Measurements from ENCODE around the gene VPS29.

Gene VPS29

GRCh38 chr12:110536834-110537604, 35.1 kb upstream of the VPS29 start:
- H3K79me2 ChIP-seq (ENCODE audit: insufficient read depth, low read depth) = no peaks in the 10 kb centered on the region
- H3K36me3 ChIP-seq (ENCODE audit: insufficient read depth) = no peaks in the 10 kb centered on the region

DNA sequence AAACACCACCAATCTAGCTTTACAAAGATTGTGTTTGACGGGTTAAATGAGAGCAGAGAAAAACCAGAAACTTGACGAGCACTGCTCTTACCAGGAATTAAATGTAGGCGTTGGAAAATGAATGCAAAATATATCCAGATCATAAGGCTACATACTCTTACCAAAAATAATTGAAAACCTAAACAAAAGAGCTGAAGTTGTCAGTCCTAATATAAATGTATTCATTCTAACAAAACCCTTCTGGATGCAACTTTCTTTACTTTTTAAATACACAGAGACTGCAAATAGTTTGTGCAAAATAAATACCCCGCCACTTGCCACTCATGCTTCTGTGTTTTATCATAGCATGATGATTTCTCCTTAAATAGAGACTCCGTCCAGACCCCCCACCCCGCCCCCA, 32.9 kb upstream of the VPS29 start:
- no peaks in the 10 kb centered on the region for H3K79me2 ChIP-seq (ENCODE audit: insufficient read depth, low read depth)
- H3K4me1 ChIP-seq (ENCODE audit: low read depth, poor library complexity, severe bottlenecking) = peaks cover 41% of the 10 kb centered on the region
- no peaks in the 10 kb centered on the region for H3K36me3 ChIP-seq (ENCODE audit: insufficient read depth)
- H4K20me1 ChIP-seq (ENCODE audit: insufficient read depth) = no peaks in the 10 kb centered on the region
- no peak overlapping the region for H3K4me2 ChIP-seq
- no peaks in the 10 kb centered on the region for H3K27me3 ChIP-seq (ENCODE audit: insufficient read depth, low read depth)
- no peak overlapping the region for H3K4me3 ChIP-seq (IDR thresholded peaks at IDR 0.05; ENCODE audit: insufficient read depth, low read depth, low read length)
- no peak overlapping the region for H2AFZ ChIP-seq (ENCODE audit: low read depth)
- no peak for TF ChIP-seq CTCF (conservative IDR thresholded peaks at IDR 0.05; ENCODE audit: low read depth, low read length)
- no peak overlapping the region for H3K27ac ChIP-seq
- H3K9ac ChIP-seq = no peak overlapping the region

More at GRCh38 chr12:110536834-110537604, 35.1 kb upstream of the VPS29 start:
- H2AFZ ChIP-seq (ENCODE audit: low read depth) = no peak overlapping the region
- H4K20me1 ChIP-seq (ENCODE audit: insufficient read depth) = no peaks in the 10 kb centered on the region
- H3K4me2 ChIP-seq = no peak overlapping the region
- peaks cover 28% of the 10 kb centered on the region for H3K4me1 ChIP-seq (ENCODE audit: low read depth, poor library complexity, severe bottlenecking)
- H3K9ac ChIP-seq = no peak overlapping the region
- no peak overlapping the region for H3K4me3 ChIP-seq (IDR thresholded peaks at IDR 0.05; ENCODE audit: insufficient read depth, low read depth, low read length)
- TF ChIP-seq CTCF (conservative IDR thresholded peaks at IDR 0.05; ENCODE audit: low read depth, low read length) = no peak
- no peaks in the 10 kb centered on the region for H3K27me3 ChIP-seq (ENCODE audit: insufficient read depth, low read depth)
- H3K27ac ChIP-seq = no peak overlapping the region

DNA sequence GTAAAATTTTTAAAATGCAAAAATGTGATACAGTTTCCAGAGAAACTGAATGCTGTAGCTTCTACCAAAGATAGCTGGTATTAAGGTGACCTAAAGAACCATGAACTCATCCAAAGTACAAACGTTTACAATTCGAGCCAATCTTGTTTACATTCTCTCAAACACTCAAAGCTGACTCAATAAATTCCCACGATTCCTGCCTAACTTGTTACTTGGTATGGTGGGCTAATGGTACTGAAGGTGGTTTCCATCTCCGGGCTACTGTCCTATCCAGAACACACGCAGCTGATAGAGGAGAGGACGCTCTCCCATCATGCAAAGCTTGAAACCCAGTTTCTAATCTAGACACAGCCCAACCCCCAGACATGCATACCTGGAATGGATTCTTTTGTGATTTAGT, 31.7 kb upstream of the VPS29 start:
- no peaks in the 10 kb centered on the region for H3K27me3 ChIP-seq (ENCODE audit: insufficient read depth, low read depth)
- no peak for TF ChIP-seq CTCF (conservative IDR thresholded peaks at IDR 0.05; ENCODE audit: low read depth, low read length)
- no peak overlapping the region for H3K9ac ChIP-seq
- H3K79me2 ChIP-seq (ENCODE audit: insufficient read depth, low read depth) = no peaks in the 10 kb centered on the region
- no peaks in the 10 kb centered on the region for H3K36me3 ChIP-seq (ENCODE audit: insufficient read depth)
- H4K20me1 ChIP-seq (ENCODE audit: insufficient read depth) = no peaks in the 10 kb centered on the region
- no peak overlapping the region for H3K4me3 ChIP-seq (IDR thresholded peaks at IDR 0.05; ENCODE audit: insufficient read depth, low read depth, low read length)
- H3K4me1 ChIP-seq (ENCODE audit: low read depth, poor library complexity, severe bottlenecking) = peaks cover 41% of the 10 kb centered on the region
- no peak overlapping the region for H2AFZ ChIP-seq (ENCODE audit: low read depth)
- H3K27ac ChIP-seq = no peak overlapping the region
- H3K4me2 ChIP-seq = 0 out of 2 replicates have a peak overlapping the region, but pooled peaks have one; percentile 7

- Histone ChIP-seq H3K4me1 (ENCODE audit: low read depth, poor library complexity, severe bottlenecking) (peaks cover 41% of the 10 kb centered on the region), H4K20me1 (ENCODE audit: insufficient read depth) (no peaks in the 10 kb centered on the region), H3K4me2 (peak overlapping the region; percentile 49; the same call in 1 of the 2 replicates), H3K36me3 (ENCODE audit: insufficient read depth) (no peaks in the 10 kb centered on the region), H3K27me3 (ENCODE audit: insufficient read depth, low read depth) (no peaks in the 10 kb centered on the region), H3K27ac (peak overlapping the region; percentile 38; the same call in 1 of the 2 replicates), H3K4me3 (IDR thresholded peaks at IDR 0.05; ENCODE audit: insufficient read depth, low read depth, low read length) (no peak overlapping the region), H2AFZ (ENCODE audit: low read depth) (no peak overlapping the region), H3K9ac (no peak overlapping the region), H3K79me2 (ENCODE audit: insufficient read depth, low read depth) (no peaks in the 10 kb centered on the region)
- no peak for TF ChIP-seq CTCF (conservative IDR thresholded peaks at IDR 0.05; ENCODE audit: low read depth, low read length)
Measured at GRCh38 chr12:110532644-110533043, 30.7 kb upstream of the VPS29 start.

Data from KMS-11 (cell line).